Measurements from ENCODE around the gene MRPS18A.

DNA sequence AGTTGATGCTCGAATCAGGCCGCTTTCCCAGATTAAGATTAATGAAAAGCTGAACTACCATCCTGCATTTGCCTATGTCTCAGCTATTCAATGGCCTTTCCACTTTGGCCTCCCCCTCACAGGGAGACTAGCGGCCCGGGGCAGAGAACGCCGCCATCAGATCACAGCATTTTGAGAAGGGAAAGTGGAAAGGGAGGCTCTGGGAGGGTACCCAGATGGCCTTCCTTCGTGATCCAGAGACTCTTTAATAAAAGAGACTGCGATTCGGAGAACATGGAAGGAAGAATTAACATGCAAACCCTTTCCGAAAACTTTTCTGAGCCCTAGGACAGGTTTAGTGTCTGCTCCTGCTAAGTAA, 533 bp downstream of the MRPS18A start:
- TF ChIP-seq, protein P1, sequence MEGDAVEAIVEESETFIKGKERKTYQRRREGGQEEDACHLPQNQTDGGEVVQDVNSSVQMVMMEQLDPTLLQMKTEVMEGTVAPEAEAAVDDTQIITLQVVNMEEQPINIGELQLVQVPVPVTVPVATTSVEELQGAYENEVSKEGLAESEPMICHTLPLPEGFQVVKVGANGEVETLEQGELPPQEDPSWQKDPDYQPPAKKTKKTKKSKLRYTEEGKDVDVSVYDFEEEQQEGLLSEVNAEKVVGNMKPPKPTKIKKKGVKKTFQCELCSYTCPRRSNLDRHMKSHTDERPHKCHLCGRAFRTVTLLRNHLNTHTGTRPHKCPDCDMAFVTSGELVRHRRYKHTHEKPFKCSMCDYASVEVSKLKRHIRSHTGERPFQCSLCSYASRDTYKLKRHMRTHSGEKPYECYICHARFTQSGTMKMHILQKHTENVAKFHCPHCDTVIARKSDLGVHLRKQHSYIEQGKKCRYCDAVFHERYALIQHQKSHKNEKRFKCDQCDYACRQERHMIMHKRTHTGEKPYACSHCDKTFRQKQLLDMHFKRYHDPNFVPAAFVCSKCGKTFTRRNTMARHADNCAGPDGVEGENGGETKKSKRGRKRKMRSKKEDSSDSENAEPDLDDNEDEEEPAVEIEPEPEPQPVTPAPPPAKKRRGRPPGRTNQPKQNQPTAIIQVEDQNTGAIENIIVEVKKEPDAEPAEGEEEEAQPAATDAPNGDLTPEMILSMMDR (IDR thresholded peaks at IDR 0.05; ENCODE audit: low read length): no peak
- no peak for TF ChIP-seq EZH2 (IDR thresholded peaks at IDR 0.05; ENCODE audit: borderline replicate concordance, low read length)
